HEK293T (cell line): ENCODE results near the gene RASSF10.

Experiments
- ARNT ChIP-seq: fragments of 450-650 bp; IDR thresholded peaks from 2 replicates; pipeline ENCODE4 v1.6.1; 2017; ENCODE audit warnings: mild to moderate bottlenecking
- FOXA1 ChIP-seq: fragments of 450-650 bp; IDR thresholded peaks from 2 replicates; pipeline ENCODE4 v1.6.1; 2016; ENCODE audit warnings: mild to moderate bottlenecking
- FOXK2 ChIP-seq: fragments of 450-650 bp; IDR thresholded peaks from 2 replicates; pipeline ENCODE4 v1.6.1; 2016; ENCODE audit warnings: mild to moderate bottlenecking
- NFRKB ChIP-seq: fragments of 450-650 bp; IDR thresholded peaks from 2 replicates; pipeline ENCODE4 v1.6.1; 2016; ENCODE audit warnings: mild to moderate bottlenecking, moderate library complexity
- SUZ12 ChIP-seq: fragments of 450-650 bp; IDR thresholded peaks from 2 replicates; pipeline ENCODE4 v1.6.1; 2016; ENCODE audit warnings: mild to moderate bottlenecking

GRCh38 chr11:12993626-12994025 is 15.5 kb upstream of the RASSF10 start:
- no peak for TF ChIP-seq NFRKB
- no peak for TF ChIP-seq FOXA1
- no peak for TF ChIP-seq SUZ12
- TF ChIP-seq ARNT: no peak
- no peak for TF ChIP-seq FOXK2
